GM19397 (cell line): Measurements from ENCODE around the gene EGFL7.

Source experiments
- ATAC-seq: cut with Tn5 transposase; IDR thresholded peaks from one replicate; pipeline ENCODE4 v1.9.1; 2021; ENCODE audit warnings: mild to moderate bottlenecking, moderate library complexity; ENCODE audit not compliant: unreplicated experiment

Gene EGFL7

GRCh38 chr9:136713550-136713949, 50.8 kb downstream of the EGFL7 start:
- no peak for ATAC-seq

GRCh38 chr9:136714096-136714892, 51.6 kb downstream of the EGFL7 start:
- no peak for ATAC-seq

- no peak for ATAC-seq
Measured at GRCh38 chr9:136714893-136715274, 52.2 kb downstream of the EGFL7 start.

- ATAC-seq: no peak
Measured at GRCh38 chr9:136717399-136717798, 54.7 kb downstream of the EGFL7 start.

GRCh38 chr9:136718345-136719194, 55.9 kb downstream of the EGFL7 start:
- no peak for ATAC-seq

DNA sequence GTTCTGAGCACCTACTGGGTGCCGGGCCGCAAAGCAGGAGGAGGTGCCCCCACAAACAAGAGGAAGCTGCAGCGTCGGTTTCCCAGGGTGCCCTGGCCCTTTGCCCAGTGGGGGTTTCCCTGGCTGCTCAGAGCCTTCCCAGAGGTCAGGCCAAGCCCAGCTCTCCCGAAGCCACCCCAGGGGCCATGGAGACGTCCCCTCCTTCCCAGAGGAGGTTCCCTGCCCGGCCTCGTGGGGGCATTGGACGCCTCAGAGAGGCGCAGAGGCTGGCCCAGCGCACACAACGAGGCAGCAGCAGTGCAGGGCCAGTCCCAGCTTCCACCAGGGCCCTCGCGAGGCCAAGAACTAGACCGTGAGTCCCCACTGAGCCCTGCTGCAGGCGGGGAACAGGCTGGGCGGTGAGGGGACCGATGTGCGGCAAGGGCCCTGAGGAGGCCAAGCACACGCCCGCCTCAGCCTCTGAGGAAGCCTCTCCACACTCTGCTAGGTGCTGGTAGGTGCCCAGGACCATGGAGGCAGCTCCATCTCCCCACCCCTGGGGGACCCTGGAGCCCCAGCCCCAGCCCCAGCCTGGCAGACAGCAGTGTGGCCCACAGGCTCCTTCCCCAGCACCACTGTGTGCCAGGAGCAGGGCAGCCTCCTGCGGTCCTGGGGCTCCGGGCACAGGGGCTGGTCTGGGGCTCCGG, 56.6 kb downstream of the EGFL7 start:
- ATAC-seq: no peak

- ATAC-seq: no peak
Measured at GRCh38 chr9:136720251-136720897, 57.7 kb downstream of the EGFL7 start.

- ATAC-seq: no peak
Measured at GRCh38 chr9:136720898-136721338, 58.2 kb downstream of the EGFL7 start.

DNA sequence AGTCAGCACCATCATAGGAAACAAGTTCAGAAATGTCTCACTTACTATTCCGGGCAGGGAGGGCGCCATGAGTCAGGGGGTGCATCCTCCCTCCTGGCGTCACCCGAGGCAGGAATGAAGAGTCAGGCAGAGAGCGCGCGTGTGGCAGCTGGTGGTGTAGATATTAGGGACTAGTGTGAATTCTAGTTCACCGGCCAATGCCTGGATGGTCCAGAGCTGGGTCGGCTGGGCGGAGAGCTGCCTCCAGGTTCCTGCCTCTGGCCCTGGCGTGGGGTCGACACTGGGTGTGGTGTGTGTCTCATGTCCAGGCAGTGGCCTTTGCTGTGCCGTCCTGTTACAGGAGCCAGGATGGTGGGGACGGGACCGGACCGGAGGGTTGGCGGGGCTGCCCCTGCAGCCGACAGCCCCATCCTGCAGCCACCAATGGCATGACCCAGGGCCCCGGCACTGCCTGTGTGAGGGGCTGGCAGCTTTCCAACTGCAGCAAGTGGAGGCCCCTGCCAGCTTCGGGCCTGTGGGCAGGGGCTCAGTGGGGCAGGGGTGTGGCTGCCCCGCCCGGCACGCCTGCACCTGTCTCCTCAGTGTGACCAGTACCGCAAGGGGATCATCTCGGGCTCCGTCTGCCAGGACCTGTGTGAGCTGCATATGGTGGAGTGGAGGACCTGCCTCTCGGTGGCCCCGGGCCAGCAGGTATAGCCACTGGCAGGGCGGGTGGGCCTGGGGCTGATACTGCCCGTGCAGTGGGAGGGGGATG, 58.8 kb downstream of the EGFL7 start:
- ATAC-seq: no peak
